Head of caudate nucleus (tissue), 42 donors: ENCODE results near the gene CAMK1D.
A peak's percentile ranks its signal among the peaks of the same experiment; 100 is the strongest.

Source experiments
- DNase-seq, 42 donors: peaks; one replicate each; pipeline versions ENCODE4 v3.0.0 to v3.0.0-alpha.2; 2020 to 2021; ENCODE audit warnings: mixed read lengths in 7 of 42
- intact Hi-C: fragments of 100-400 bp; cut with DNase I; formaldehyde crosslinking; loops from one replicate; pipeline ENCODE4 v1.15.0; 2022

Gene CAMK1D

DNA sequence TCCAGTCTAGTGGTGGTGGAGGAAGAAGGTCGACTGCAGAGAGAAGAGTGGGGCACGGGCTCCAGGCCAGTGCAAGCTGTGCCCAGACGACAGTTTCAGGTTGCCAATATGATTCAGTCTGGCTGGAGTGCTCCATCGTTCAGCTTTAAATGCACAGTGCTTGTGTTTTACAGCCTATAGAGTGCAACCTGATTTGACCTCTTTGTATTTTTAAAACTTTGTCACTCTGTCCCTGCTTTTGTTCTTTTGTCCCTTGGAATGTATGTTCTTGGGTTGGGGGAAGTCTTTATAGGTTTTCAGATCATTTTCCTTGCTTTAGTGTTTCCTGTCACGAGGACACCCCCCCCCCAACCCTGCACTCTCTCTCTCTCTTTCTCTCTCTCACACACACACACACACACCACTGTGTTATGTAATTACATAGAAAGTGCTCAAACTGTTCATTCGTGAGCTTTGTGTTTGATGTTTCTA is 198.0 kb downstream of the CAMK1D start:
- intact Hi-C loops: no loop called here

GRCh38 chr10:12549297-12549696 is 199.9 kb downstream of the CAMK1D start:
- no peak for DNase-seq

More for the DNA sequence above, 198.0 kb downstream of the CAMK1D start:
- no peak for DNase-seq

GRCh38 chr10:12550994-12551393 is 201.6 kb downstream of the CAMK1D start:
- no peak for DNase-seq

More at GRCh38 chr10:12549297-12549696, 199.9 kb downstream of the CAMK1D start:
- intact Hi-C loops: no loop called here

GRCh38 chr10:12556039-12556438 is 206.7 kb downstream of the CAMK1D start:
- intact Hi-C loops: no loop called here
- DNase-seq: no peak

More at GRCh38 chr10:12550994-12551393, 201.6 kb downstream of the CAMK1D start:
- intact Hi-C loops: no loop called here

DNA sequence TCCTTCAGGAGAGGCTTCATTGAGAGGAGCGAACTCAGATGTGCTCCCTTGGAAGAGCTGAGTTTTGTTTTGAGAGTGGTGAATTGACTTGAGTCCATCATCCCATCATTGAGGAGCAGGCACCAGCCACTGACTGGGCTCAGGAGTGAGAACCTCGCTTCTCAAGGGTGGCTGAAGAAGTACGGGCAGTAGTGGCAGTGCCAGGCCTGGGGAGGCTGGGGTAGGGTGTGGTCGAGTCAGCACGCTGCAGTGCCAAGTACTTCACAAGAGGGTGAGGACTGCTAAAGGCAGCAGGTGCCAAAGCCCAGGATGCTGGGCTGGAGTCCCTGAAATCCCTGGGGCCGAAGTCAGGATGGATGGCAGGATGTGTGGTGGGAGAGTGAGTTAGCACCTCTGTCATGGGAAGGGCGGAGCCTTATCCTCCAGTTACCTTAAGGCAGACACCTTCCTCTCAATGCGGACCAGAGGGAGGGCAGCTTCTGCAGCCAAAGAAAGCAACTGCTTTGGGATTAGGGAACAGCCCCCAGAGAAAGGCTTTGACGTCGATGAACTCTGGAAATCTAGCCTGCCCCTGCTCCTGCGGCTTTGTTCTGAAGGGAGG is 210.3 kb downstream of the CAMK1D start:
- intact Hi-C loops: no loop called here
- no peak for DNase-seq

GRCh38 chr10:12561307-12561706 is 212.0 kb downstream of the CAMK1D start:
- no peak for DNase-seq
- intact Hi-C loops: no loop called here

GRCh38 chr10:12561720-12562119 is 212.4 kb downstream of the CAMK1D start:
- no peak for DNase-seq
- intact Hi-C loops: no loop called here

DNA sequence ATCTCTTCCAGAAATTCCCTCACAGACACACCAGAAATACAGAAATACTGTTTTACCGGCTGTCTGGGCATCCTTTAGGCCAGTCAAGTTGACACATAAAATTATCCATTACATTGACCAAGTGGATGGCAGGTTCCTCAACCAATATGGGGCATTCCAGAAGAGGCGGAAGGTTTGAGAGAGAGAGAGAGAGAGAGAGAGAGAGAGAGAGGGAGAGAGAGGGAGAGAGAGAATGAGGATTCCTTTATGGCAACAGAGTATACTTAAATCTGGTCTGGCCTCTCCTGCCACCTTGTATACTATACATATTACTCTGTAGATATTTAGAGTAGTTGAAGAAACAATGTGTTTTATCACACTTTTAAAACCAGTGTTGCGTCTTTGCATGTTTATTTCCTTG is 214.1 kb downstream of the CAMK1D start:
- intact Hi-C loops: no loop called here
- no peak for DNase-seq

GRCh38 chr10:12564173-12564572 is 214.8 kb downstream of the CAMK1D start:
- no peak for DNase-seq
- intact Hi-C loops: no loop called here

- intact Hi-C loops: no loop called here
- DNase-seq: no peak
Measured at GRCh38 chr10:12566161-12567115, 217.1 kb downstream of the CAMK1D start.

DNA sequence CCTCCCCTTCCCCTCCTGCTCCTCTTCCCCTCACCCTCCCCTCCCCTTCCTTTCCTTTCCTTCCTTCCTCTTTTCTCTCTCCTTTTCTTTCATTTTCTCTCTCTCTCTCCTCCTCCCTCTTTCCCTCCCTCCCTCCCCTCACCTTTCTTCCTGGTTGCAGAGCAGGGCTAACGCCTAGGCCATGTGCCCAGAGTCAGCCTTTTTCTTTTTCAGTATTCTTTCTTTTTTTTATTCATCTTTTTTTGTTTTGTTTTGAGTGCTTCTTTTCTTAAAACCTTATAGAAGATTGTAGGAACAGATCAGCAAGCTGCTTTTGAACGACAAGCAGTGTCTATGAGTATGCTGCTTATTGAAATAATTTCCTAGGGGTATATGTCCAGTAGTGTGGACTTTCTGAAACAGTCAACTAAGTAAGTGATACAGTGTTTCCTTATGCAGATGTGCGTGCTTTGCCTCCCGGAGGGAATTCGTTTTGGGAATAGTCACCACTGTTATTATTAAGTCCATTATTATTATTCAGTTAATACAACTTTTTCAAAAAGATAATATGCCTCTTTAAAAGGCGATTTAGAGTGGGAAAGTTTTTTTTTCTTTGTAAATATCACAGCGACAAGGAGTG is 219.2 kb downstream of the CAMK1D start:
- no peak for DNase-seq
- intact Hi-C loops: no loop called here

GRCh38 chr10:12572281-12572680 is 222.9 kb downstream of the CAMK1D start:
- DNase-seq: no peak
- intact Hi-C loops: no loop called here

DNA sequence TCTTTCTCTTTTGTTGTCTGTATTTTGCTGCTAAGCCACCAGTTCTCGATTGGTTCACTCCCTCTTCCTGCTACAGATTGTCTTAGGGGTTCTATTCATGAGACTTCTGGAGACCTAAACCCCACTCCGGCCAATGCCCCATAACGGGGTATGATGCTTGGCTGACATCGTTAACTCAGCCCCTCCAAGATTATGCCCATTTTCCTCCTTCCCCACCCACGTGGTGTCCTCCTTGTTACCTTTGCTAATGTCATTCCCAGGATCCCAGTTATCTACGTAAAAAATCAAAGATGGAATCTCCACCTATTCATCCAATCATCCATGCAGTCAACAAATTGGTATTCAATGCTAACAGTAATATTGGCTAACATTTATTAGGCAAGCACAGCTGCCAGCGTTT is 228.3 kb downstream of the CAMK1D start:
- DNase-seq: no peak
- intact Hi-C loops: no loop called here

DNA sequence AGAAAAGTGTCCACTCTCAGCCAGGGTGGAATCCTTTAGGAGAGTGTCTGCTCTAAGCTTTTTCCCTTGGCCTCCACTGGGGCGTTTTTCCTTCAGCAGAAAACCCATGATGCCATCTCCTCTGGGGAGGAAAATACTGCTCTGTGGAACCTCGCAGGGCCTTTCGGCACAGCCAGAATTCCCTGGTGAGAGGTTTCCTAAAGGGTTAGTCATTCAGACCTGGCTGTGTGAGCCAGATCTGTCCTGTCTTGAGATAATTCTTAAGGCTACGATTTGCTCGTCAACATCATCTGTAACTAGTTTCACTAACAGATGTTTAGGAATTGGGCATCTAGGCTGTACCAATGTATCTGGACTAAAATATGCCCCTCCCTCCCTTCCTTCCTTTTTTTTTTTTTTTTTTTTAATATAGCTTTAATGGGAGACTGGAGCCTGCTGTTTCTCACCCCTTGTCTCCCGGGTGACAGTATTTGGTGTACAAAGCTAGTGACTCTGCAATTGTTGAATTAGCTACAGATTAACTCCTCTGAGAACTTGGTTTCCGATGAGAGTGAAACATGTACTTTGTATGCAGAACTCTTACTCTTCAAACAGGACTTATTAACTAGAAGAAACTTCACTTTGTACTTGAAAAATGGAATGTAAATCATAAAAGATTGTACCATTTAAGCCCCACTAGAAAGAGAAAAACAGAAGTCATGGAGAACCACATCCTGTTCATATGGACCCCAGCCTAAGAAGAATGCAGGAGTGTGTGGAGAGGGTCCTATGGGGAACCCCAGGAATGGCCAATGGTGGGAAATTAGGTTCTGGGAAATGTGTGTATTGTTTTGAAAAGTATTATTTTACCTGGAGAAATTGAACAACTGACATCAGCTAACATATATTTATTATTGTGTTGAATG is 230.9 kb downstream of the CAMK1D start:
- intact Hi-C loops: no loop called here
- DNase-seq: no peak

- intact Hi-C loops: no loop called here
- no peak for DNase-seq
Measured at GRCh38 chr10:12583891-12584595, 234.7 kb downstream of the CAMK1D start.

DNA sequence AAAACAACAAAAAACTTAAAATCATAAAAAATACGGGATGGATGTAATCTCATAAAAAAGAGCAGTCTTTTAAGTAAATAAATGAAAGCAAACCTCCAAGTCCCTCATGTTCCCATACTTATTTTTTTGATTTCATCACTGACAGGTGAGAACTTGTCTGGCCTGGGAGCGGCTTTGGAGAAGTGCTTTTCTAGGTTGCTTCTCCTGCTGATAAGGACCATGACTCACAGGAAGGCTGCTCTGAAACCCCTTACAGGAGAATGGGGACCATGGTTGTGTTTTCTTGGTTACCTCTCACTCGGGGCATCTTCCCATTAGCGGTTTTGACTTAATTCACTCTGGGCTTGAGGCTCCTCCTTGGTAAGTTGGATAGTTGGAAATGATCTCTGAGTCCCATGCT is 237.4 kb downstream of the CAMK1D start:
- intact Hi-C loops: no loop called here
- peak in 1 of 42 donors; percentile 25 for DNase-seq

DNA sequence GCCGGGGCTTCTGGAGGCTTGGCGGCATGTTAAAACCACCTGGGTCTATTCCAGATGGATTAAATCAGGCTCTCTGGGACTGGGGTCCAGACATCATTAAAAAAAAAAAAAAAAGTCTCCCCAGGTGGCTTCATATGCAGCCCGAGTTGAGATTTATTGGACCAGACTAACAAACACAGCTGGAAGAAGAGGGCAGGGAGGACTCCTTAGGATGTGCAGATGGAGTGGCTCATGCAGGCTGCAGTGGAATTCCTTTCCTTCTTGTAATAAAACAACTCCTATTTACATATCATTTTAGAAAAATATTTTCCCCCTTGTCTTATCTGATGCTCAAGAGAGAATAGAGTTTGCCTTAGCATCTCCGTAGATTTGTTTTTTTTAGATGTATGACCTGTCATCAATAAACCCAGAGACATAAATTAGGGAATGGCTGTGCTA is 238.1 kb downstream of the CAMK1D start:
- DNase-seq: no peak
- intact Hi-C loops: no loop called here
